Neuronal stem cell (in vitro differentiated cells): ENCODE data around the gene OBSCN.

Source experiments
- DNase-seq: peaks from one replicate; pipeline ENCODE4 v3.0.0-alpha.2; 2013; ENCODE audit warnings: low spot score
- H2AFZ ChIP-seq: one replicate; pipeline ENCODE4 v1.6.1; 2013; ENCODE audit warnings: mild to moderate bottlenecking, low read length, inconsistent platforms
- H2AK5ac ChIP-seq: 2 replicates; pipeline ENCODE4 v1.6.1; 2013; ENCODE audit warnings: low read depth, mild to moderate bottlenecking, inconsistent platforms, low read length, moderate library complexity, mixed read lengths
- H2BK120ac ChIP-seq: 2 replicates; pipeline ENCODE4 v1.6.1; 2013; ENCODE audit warnings: low read depth, mild to moderate bottlenecking, inconsistent platforms, low read length, moderate library complexity, mixed read lengths
- H2BK12ac ChIP-seq: one replicate; pipeline ENCODE4 v1.6.1; 2013; ENCODE audit warnings: low read length, inconsistent platforms
- H2BK15ac ChIP-seq: 2 replicates; pipeline ENCODE4 v1.6.1; 2013; ENCODE audit warnings: mild to moderate bottlenecking, low read length, inconsistent platforms, mixed read lengths
- H2BK5ac ChIP-seq: one replicate; pipeline ENCODE4 v1.6.1; 2013; ENCODE audit warnings: inconsistent platforms, mild to moderate bottlenecking, low read length, moderate library complexity
- H3K14ac ChIP-seq: one replicate; pipeline ENCODE4 v1.6.1; 2013; ENCODE audit warnings: low read length, inconsistent platforms
- H3K18ac ChIP-seq: 2 replicates; pipeline ENCODE4 v1.6.1; 2013; ENCODE audit warnings: low read length, inconsistent platforms
- H3K23ac ChIP-seq: 2 replicates; pipeline ENCODE4 v1.6.1; 2013; ENCODE audit warnings: low read depth, mild to moderate bottlenecking, mixed read lengths, low read length, inconsistent platforms; ENCODE audit not compliant: poor library complexity
- H3K27ac ChIP-seq: replicated peaks from 3 replicates; pipeline ENCODE4 v1.5.1; 2013; ENCODE audit warnings: low read length, inconsistent platforms
- H3K27me3 ChIP-seq, 3 experiments: 2 replicates each; pipeline ENCODE4 v1.6.1; 2013; ENCODE audit warnings: low read length in 3 of 3, mild to moderate bottlenecking in 2 of 3, inconsistent platforms in 1 of 3, low read depth in 1 of 3, mixed read lengths in 1 of 3, moderate library complexity in 1 of 3; ENCODE audit not compliant: control insufficient read depth in 3 of 3, insufficient read depth in 3 of 3
- H3K36me3 ChIP-seq, 2 donors: replicated peaks in 1 of 2; 2 replicates each; pipeline ENCODE4 v1.6.1; 2013; ENCODE audit warnings: low read length in 2 of 2; ENCODE audit not compliant: control insufficient read depth in 2 of 2, insufficient read depth in 2 of 2
- H3K4ac ChIP-seq: 2 replicates; pipeline ENCODE4 v1.6.1; 2013; ENCODE audit warnings: inconsistent platforms, mild to moderate bottlenecking, low read length, moderate library complexity
- H3K4me1 ChIP-seq, 2 donors: 1 replicate in 1 of 2; 2 replicates in 1 of 2; pipeline ENCODE4 v1.6.1; 2013; ENCODE audit warnings: low read length in 2 of 2, low read depth in 1 of 2; ENCODE audit not compliant: control insufficient read depth in 2 of 2, insufficient read depth in 1 of 2
- H3K4me2 ChIP-seq: one replicate; pipeline ENCODE4 v1.6.1; 2013; ENCODE audit warnings: mild to moderate bottlenecking, low read length, inconsistent platforms; ENCODE audit not compliant: insufficient read depth, poor library complexity, severe bottlenecking
- H3K4me3 ChIP-seq, 2 donors: 2 replicates each; pipeline ENCODE4 v1.5.1; 2013; ENCODE audit warnings: low read length in 2 of 2, mild to moderate bottlenecking in 2 of 2, inconsistent platforms in 1 of 2, moderate library complexity in 1 of 2
- H3K79me1 ChIP-seq: one replicate; pipeline ENCODE4 v1.6.1; 2013; ENCODE audit warnings: low read depth, mild to moderate bottlenecking, inconsistent platforms, low read length, moderate library complexity
- H3K9ac ChIP-seq: one replicate; pipeline ENCODE4 v1.6.1; 2013; ENCODE audit warnings: mild to moderate bottlenecking, low read depth, low read length, inconsistent platforms; ENCODE audit not compliant: poor library complexity
- H3K9me3 ChIP-seq, 2 donors: replicated peaks in 1 of 2; 2 replicates each; pipeline versions ENCODE3 to v1.6.1; 2013; ENCODE audit warnings: low read length in 2 of 2, mild to moderate bottlenecking in 2 of 2, inconsistent platforms in 1 of 2, low read depth in 1 of 2, mixed read lengths in 1 of 2, moderate library complexity in 1 of 2; ENCODE audit not compliant: control insufficient read depth in 2 of 2, insufficient read depth in 1 of 2
- H4K8ac ChIP-seq: one replicate; pipeline ENCODE4 v1.6.1; 2013; ENCODE audit warnings: low read depth, mild to moderate bottlenecking, inconsistent platforms, low read length, moderate library complexity
- H4K91ac ChIP-seq: one replicate; pipeline ENCODE4 v1.6.1; 2013; ENCODE audit warnings: low read length, low read depth, mild to moderate bottlenecking, inconsistent platforms; ENCODE audit not compliant: poor library complexity
- WGBS, 2 donors: extraction: QIAGEN DNeasy Blood & Tissue Kit; methylation state at CpG; one replicate each; pipeline ENCODE4 v1.1.7; 2013; ENCODE audit warnings: missing lambda C conversion rate in 2 of 2, mixed read lengths in 1 of 2; ENCODE audit not compliant: insufficient read length in 2 of 2, insufficient replicate concordance in 1 of 2; ENCODE audit errors: extremely low coverage in 2 of 2; 5-methylcytosine and 5-hydroxymethylcytosine counted together

OBSCN gene

GRCh38 chr1:228282329-228283042, 74.6 kb downstream of the OBSCN start:
- Histone ChIP-seq H2BK5ac (no peak overlapping the region), H3K4me3 (no peak overlapping the region), H3K36me3 (peaks cover 0 to 44% of the 10 kb centered on the region in 2 donors), H2AFZ (no peak overlapping the region), H2BK120ac (no peak overlapping the region), H3K79me1 (peaks cover 4% of the 10 kb centered on the region), H4K8ac (no peak overlapping the region), H3K18ac (no peak overlapping the region), H3K23ac (peak overlapping the region; percentile 65), H2BK15ac (no peak overlapping the region), H3K4me1 (no peaks in the 10 kb centered on the region), H4K91ac (no peak overlapping the region), H3K27ac (no peak overlapping the region), H2AK5ac (no peak overlapping the region), H3K14ac (no peak overlapping the region), H3K9ac (no peak overlapping the region), H3K9me3 (no peaks in the 10 kb centered on the region), H3K4ac (no peak overlapping the region), H2BK12ac (no peak overlapping the region), H3K4me2 (no peak overlapping the region), H3K27me3 (no peaks in the 10 kb centered on the region)
- WGBS, 2 donors = no CpG with 5 or more reads among the region's 17 CpGs
- DNase-seq = no peak

DNA sequence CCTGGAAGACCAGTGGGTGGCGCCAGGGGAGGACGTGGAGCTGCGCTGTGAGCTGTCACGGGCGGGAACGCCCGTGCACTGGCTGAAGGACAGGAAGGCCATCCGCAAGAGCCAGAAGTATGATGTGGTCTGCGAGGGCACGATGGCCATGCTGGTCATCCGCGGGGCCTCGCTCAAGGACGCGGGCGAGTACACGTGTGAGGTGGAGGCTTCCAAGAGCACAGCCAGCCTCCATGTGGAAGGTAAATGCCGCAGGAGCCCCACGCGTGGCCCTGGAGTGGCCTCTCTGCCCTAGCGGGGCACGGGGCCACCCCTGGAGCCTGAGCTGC, 75.2 kb downstream of the OBSCN start:
- Histone ChIP-seq H3K4me2 (no peak overlapping the region), H3K4ac (no peak overlapping the region), H2BK12ac (no peak overlapping the region), H3K9me3 (no peaks in the 10 kb centered on the region), H3K4me1 (no peaks in the 10 kb centered on the region), H2BK5ac (no peak overlapping the region), H4K8ac (no peak overlapping the region), H3K18ac (peak overlapping the region; percentile 28), H4K91ac (no peak overlapping the region), H3K4me3 (no peak overlapping the region), H3K14ac (no peak overlapping the region), H2BK15ac (no peak overlapping the region), H3K79me1 (peaks cover 5% of the 10 kb centered on the region), H3K36me3 (peaks cover 0 to 46% of the 10 kb centered on the region in 2 donors), H2AFZ (no peak overlapping the region), H3K23ac (peak overlapping the region; percentile 65), H3K27me3 (no peaks in the 10 kb centered on the region), H3K9ac (no peak overlapping the region), H2AK5ac (no peak overlapping the region), H3K27ac (no peak overlapping the region), H2BK120ac (no peak overlapping the region)
- no CpG with 5 or more reads among the region's 22 CpGs for WGBS, 2 donors
- no peak for DNase-seq

DNA sequence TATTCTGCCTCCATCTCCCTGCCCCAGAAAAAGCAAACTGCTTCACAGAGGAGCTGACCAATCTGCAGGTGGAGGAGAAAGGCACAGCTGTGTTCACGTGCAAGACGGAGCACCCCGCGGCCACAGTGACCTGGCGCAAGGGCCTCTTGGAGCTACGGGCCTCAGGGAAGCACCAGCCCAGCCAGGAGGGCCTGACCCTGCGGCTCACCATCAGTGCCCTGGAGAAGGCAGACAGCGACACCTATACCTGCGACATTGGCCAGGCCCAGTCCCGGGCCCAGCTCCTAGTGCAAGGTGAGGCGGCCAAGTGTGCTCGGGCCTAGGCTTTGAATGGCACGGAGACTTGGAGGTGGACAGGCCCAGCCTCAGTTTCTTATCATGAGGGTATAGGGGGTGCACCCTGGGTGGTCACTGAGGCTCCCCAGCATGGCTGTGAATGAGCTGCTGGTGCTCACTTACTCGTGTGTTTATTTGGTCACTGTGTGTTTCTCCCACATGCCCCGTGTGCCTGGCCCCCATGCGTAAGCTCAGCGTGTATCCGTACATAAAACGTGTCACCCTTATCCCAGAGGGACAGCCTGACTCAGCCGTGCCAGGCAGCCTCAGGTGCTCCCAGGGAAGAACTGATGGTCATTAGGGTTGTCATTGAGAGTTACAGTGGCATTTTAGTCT, 75.8 kb downstream of the OBSCN start:
- no peak overlapping the region for H4K8ac ChIP-seq
- no peak overlapping the region for H3K4me2 ChIP-seq
- H3K23ac ChIP-seq = no peak overlapping the region
- no peak overlapping the region for H2BK120ac ChIP-seq
- H3K79me1 ChIP-seq = peaks cover 5% of the 10 kb centered on the region
- no peak overlapping the region for H2BK5ac ChIP-seq
- H4K91ac ChIP-seq = no peak overlapping the region
- no peak overlapping the region for H3K4ac ChIP-seq
- peaks cover 0 to 51% of the 10 kb centered on the region in 2 donors for H3K36me3 ChIP-seq
- peak overlapping the region; percentile 41 for H2BK12ac ChIP-seq
- no peaks in the 10 kb centered on the region for H3K4me1 ChIP-seq
- no peak for DNase-seq
- WGBS, 2 donors = no CpG with 5 or more reads among the region's 20 CpGs
- H3K27me3 ChIP-seq = no peaks in the 10 kb centered on the region
- H3K9ac ChIP-seq = peak overlapping the region; percentile 60
- no peak overlapping the region for H3K18ac ChIP-seq
- H3K14ac ChIP-seq = no peak overlapping the region
- no peak overlapping the region for H2AK5ac ChIP-seq
- no peak overlapping the region for H2AFZ ChIP-seq
- H3K9me3 ChIP-seq = no peaks in the 10 kb centered on the region
- H2BK15ac ChIP-seq = no peak overlapping the region
- H3K4me3 ChIP-seq = no peak overlapping the region
- no peak overlapping the region for H3K27ac ChIP-seq

- Histone ChIP-seq H3K4me1 (no peaks in the 10 kb centered on the region), H3K4ac (no peak overlapping the region), H3K4me2 (no peak overlapping the region), H4K91ac (no peak overlapping the region), H3K9ac (no peak overlapping the region), H3K79me1 (peaks cover 5% of the 10 kb centered on the region), H3K9me3 (no peaks in the 10 kb centered on the region), H3K4me3 (no peak overlapping the region), H4K8ac (no peak overlapping the region), H3K27ac (no peak overlapping the region), H3K23ac (no peak overlapping the region), H2BK15ac (no peak overlapping the region), H3K18ac (no peak overlapping the region), H2BK12ac (no peak overlapping the region), H2AFZ (no peak overlapping the region), H3K36me3 (peaks cover 0 to 50% of the 10 kb centered on the region in 2 donors), H2BK120ac (no peak overlapping the region), H2AK5ac (no peak overlapping the region), H3K27me3 (no peaks in the 10 kb centered on the region), H2BK5ac (no peak overlapping the region), H3K14ac (no peak overlapping the region)
- DNase-seq = no peak
- whole genome bisulfite sequencing, 2 donors = no CpG with 5 or more reads among the region's 3 CpGs
Measured at GRCh38 chr1:228284148-228284495, 76.3 kb downstream of the OBSCN start.
